ENCODE measurements around the gene RPUSD4.

Gene RPUSD4

GRCh38 chr11:126155402-126156187 is 55.9 kb downstream of the RPUSD4 start:
- no peak for DNase-seq

GRCh38 chr11:126154691-126155090 is 56.8 kb downstream of the RPUSD4 start:
- DNase-seq = no peak

GRCh38 chr11:126153972-126154371 is 57.5 kb downstream of the RPUSD4 start:
- DNase-seq = no peak

- no peak for DNase-seq
Observed at GRCh38 chr11:126153006-126153405, 58.4 kb downstream of the RPUSD4 start.

GRCh38 chr11:126152586-126152985 is 58.9 kb downstream of the RPUSD4 start:
- DNase-seq = no peak

GRCh38 chr11:126152152-126152551 is 59.3 kb downstream of the RPUSD4 start:
- DNase-seq = no peak
